Measurements from ENCODE around the gene MLLT3.

MLLT3 gene

DNA sequence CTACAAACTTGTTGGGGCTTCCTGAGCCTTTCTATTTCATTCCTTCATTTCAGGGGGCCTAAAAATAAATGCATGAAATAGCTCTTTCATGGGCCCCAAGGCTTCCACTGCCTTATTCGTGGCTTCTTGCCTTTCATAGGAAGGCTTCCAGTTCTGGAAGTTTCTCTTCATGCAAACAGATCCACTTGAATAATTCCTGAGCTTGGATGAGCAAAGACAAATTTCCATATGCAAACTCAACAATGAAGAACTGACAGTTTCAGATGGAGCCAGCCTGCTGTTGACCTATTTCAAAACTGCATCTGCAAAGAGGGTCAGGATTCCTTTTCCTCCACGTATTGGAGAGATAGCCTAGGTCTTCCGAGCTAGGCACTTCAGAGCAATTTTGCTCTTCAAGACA, 142.1 kb downstream of the MLLT3 start:
- no peak for DNase-seq (ENCODE audit: low read depth in 2 of 2, low spot score in 1 of 2)

DNA sequence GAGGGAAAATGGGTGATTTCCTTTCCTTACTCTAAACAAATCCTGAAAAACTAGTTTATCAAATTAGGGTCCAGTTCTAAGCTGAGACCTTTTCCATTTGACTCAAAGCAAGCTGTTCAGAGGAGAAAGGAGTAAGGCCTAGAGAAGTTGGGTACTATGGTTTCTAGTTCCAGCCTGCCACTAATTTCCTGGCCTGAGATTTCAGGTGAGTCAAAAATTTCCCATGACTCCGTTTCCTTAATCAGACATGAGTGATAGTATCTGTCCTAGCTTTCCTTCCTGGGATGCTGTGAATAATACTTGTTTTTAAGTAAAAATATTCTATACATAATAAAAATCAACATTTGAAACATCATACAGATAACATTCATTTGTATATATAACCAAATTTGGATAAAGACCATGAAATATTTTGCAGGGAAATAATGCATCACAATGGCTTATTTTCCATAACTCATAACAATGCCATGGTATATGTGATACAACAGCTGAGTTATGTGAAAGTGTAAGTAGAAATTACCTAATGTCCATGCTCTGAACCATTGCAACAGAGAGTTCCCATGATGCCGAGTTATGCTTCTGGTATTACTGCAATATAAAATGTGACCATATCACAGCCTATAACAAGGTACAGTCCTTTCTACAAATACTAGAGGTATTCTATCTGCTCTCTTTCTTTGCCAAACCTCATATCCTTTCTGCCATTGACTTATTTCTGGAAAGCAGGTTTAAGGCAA, 142.7 kb downstream of the MLLT3 start:
- DNase-seq (ENCODE audit: low read depth in 2 of 2, low spot score in 1 of 2), result no peak

GRCh38 chr9:20478786-20479185, 143.5 kb downstream of the MLLT3 start:
- DNase-seq (ENCODE audit: low read depth in 2 of 2, low spot score in 1 of 2), result no peak

DNA sequence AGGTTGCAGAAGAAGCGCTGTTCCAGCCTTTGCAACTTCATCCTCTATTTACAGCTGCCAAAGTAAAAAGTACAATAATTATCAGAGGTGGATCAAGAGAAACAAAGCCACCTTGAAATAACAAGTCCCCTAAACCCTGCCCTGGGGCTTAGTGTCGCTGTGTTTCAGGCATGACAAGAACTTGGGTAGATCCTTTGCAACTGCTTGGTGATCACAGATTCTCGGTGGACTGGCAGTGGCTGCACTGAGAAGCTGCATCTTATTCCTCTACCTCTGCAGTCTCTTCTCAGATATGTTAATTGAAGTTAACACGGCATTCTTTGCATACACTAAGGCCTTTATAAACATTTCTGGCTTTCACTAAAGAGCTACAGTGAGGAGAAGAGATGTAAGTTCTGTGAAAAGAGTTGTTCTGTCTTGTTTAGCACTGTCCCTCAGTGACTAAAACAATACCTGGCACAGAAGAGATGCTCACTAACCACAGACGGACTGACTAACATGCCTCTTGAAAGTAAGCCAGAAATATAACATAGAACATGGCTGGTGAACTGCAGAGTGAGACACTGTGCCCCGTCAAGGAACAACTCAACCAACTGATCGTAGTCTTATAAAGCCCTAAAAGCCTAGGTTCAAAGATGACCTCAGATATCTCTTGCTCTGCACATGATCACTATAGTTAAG, 144.2 kb downstream of the MLLT3 start:
- no peak for DNase-seq (ENCODE audit: low read depth in 2 of 2, low spot score in 1 of 2)

GRCh38 chr9:20476912-20477521, 145.3 kb downstream of the MLLT3 start:
- DNase-seq (ENCODE audit: low read depth in 2 of 2, low spot score in 1 of 2), result no peak

DNA sequence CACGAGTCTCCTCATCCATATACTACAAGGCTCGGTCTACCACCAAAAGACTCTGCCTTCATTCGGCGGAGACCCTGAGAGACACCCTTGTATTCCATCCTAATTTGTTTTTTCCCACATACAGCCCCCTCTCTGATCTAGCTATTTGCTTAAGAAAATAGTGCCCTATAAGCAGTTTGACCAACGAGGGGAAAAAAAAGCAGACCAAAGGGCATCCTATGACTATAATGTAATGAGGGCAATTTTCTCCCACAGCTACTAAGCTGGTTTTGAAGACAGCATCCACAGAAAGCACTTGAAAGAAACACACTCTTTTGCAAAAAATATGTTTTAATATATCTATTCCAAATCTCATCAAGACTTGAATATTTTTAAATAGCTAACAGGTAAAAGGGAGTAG, 147.8 kb downstream of the MLLT3 start:
- DNase-seq (ENCODE audit: low read depth in 2 of 2, low spot score in 1 of 2), result no peak

DNA sequence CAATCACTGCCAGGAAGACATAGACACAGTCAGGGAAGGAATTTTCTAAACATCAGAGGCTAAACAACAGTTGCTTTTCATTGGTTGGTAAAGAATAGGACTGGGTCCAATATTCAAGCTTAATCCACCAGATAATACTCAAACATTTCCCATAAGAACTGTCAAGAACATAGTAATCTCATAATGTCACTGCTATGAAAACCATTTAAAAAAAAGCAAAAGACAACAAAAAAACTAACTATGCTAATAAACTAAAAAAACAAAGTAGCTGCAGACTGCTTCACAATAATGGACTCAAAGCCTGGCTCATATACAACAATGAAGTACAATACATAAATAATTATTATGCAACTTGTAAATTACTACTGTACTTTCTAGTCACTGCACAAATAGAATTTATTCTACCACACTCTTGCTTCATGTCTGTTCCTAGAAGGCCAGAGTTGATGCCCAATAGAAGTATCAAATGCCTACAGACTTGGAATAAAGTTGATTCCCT, 148.7 kb downstream of the MLLT3 start:
- DNase-seq (ENCODE audit: low read depth in 2 of 2, low spot score in 1 of 2), result no peak

GRCh38 chr9:20472342-20473045, 149.8 kb downstream of the MLLT3 start:
- DNase-seq (ENCODE audit: low read depth in 2 of 2, low spot score in 1 of 2), result no peak

DNA sequence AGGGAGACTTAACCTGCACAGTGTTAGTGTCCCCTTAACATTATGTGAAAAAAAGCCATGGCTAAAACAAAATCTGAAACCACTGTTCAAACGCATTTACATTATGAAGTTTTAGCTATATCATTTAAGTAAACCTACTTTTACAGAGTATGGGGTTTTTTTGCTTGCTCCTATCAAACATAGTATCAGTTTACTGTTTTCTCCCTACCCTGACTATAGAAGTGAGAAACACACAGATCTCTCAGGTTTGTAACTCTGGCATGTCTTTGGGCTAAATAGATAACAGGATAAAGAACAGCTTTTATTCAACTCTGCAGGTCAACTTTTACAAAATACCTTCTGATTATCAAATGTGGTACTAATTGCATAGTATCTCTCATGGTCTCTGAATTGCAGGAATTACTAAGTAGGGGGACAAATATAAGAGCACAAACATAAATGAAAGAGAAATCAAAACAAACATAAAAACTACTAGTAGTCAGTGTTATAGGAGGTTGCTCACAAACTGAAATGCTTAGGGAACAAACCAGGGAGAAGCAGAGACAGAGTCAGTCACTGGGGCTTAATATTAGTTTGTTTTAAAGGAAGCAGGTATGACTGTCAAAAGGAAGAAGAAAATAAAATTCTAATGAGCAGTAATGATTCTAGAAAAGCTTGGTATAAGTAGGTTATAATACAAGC, 155.8 kb downstream of the MLLT3 start:
- no peak for DNase-seq (ENCODE audit: low read depth in 2 of 2, low spot score in 1 of 2)

- DNase-seq (ENCODE audit: low read depth in 2 of 2, low spot score in 1 of 2), result no peak
Observed at GRCh38 chr9:20464242-20464641, 158.1 kb downstream of the MLLT3 start.

GRCh38 chr9:20463823-20464222, 158.5 kb downstream of the MLLT3 start:
- no peak for DNase-seq (ENCODE audit: low read depth in 2 of 2, low spot score in 1 of 2)

GRCh38 chr9:20462410-20462809, 159.9 kb downstream of the MLLT3 start:
- no peak for DNase-seq (ENCODE audit: low read depth in 2 of 2, low spot score in 1 of 2)

DNA sequence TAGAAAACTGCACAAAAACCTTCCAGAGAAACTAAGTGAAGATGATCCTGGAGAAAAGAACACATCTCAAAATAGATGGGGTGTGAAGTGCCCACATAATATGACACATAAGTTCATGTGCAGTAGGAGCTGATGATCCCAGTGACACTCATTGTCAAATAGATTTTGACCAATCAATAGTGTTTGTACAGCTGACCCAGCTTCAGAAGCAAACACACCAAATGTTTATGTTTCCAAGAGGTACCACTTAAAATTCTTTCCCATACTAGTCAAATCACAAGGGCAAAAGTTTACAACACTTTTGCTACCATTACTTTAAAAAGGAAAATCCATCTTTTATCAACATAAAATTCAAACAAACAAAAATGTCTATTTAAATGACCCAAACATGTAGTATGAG, 175.0 kb downstream of the MLLT3 start:
- no peak for DNase-seq (ENCODE audit: low read depth in 2 of 2, low spot score in 1 of 2)

DNA sequence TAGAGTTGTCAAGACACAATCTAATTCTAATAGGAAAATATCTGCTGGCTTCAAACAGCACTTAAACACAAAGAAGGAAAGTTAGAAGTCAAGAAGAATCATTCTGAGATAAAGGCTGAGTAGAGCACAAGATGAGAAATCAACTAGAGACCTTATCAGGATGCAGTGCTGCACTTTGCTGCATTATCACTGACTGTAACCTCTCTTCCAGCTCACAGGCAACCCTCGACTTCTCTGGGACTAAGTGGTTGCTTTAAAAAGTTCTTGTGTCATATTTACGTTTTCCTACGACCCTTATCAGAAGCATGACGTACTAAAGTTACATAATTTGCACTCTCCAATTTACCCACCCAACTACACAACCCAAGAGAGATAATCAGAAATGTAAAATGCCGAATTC, 176.1 kb downstream of the MLLT3 start:
- DNase-seq (ENCODE audit: low read depth in 2 of 2, low spot score in 1 of 2), result no peak

GRCh38 chr9:20442461-20443319, 179.6 kb downstream of the MLLT3 start:
- no peak for DNase-seq (ENCODE audit: low read depth in 2 of 2, low spot score in 1 of 2)

DNA sequence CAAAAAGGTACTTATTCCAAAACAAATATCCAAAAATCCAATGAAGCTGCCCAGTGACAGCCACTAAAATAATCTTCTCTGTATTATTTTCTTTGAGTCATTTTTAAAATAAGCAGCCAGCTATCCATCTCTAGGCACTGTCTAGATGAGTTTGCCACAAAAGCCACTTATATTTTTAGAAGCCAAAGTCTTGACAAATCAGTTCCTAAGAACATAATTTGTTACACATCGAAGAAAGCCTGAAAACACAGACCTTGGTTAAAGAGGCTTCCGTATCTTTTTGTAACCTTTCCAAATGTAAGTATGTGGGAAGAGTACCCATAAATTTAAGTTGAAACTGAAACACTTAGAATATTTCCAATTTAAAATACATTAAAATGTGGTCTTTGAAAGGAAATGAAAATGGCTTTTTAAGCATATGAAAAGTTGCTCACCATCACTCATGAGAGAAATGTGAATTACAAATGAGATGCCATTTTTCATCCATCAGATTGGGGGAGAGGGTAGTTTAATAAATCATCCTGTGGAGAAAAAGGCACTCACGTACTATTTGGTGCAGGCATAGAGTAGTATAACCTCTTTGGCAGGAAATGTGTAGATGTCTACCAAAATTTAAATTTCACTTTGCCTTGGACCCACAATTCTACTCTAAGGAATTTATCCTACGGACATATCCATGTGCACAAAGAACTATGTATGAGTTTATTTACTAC, 180.4 kb downstream of the MLLT3 start:
- no peak for DNase-seq (ENCODE audit: low read depth in 2 of 2, low spot score in 1 of 2)

DNA sequence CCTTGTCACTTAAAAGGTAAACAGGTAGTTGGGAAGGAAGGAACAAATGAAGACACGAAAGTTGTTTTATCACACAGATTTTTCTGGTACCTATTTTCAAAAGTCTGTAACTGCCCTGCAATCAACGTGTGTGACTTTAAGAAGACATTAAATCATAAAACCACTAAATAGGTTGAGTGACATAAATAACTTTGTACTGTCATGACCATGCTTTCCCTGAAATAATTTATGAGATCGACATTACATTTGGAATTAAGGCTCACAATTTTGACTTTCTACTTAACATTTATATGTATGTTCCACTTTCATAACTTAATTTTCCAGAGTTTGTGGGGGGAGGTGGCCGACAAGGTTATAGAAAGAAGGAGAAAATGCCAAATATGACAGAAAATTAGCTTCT, 181.1 kb downstream of the MLLT3 start:
- DNase-seq (ENCODE audit: low read depth in 2 of 2, low spot score in 1 of 2), result no peak

DNA sequence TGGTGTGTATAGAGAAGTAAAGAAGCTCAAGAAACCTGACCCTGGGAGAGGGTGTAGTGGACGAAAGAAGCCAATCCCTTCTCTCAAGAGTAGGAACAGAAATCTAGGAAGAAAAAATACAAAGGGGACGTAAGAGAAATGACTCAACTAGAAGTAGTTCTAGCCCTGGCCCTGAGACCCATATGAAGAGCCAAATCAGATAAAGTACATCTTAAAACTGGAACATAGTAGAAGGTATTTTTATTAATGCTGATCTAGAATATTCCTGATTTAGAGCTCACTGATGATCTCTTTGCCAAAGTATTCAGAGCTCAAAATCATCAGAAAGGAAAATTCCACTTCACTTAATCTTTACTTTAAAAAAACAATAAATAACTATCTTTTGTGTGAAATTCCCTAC, 184.8 kb downstream of the MLLT3 start:
- DNase-seq (ENCODE audit: low read depth in 2 of 2, low spot score in 1 of 2), result no peak

DNA sequence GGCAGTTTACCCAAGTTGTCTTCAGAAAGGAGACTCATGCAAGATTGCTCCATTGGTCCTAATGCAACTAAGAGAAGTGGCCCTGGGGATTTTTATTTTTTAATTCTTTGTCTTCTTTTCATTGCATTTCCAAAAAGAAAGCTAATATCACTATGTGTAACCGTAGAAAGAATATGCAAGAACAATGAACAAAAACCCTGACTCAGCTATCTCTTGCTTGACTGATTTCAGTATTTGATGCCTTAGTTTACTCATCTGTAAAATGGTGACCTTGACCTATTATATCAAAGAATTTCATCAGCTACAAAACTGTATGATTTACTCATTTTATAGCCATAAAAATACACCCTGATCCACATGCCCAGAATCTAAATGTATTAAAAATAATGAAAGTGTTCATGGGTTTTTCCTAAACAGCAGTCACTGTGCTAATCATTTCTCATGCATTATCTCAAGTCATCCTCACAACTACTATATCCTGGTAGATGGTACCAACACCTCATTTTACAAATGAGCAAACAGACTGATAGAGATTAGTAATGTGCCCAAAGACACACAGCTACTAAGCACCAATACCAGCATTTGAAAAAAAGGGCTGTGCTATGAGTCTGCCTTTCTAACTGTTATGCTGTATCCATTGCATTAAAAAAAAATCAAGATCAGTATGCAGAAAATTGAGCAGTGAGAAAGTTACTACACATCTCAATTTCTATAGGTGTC, 185.7 kb downstream of the MLLT3 start:
- no peak for DNase-seq (ENCODE audit: low read depth in 2 of 2, low spot score in 1 of 2)

All from stimulated activated CD8-positive, alpha-beta memory T cell treated with anti-CD3 and anti-CD28 coated beads, Interleukin-4, amount 100 ng/mL, for 4 hours (primary cell).